Endometrial microvascular endothelial cells (primary cell): ENCODE data around the gene DEFB125. TPM values are rescaled to one million over a fixed set of nuclear protein-coding genes. Genes with fewer than 3 reads are reported as not detected.

Source experiments
- in situ Hi-C: cut with HindIII; loops from 2 replicates; pipeline ENCODE4 v1.10.0; 2017; ENCODE audit warnings: low sequenced_read_pairs, low pct_unique_long_range_greater_than_20kb; ENCODE audit errors: inconsistent ontology term
- total RNA-seq: library from RNA; depleted of rRNA; stranded (reverse); fragments of >200 nt; gene quantifications from one replicate; pipeline ENCODE4 v1.2.3, GENCODE V29; 2015; ENCODE audit errors: inconsistent ontology term

The DEFB125 gene
- total RNA-seq, 1 donor from 2014 or later: not detected

- in situ Hi-C loops: no loop called here
Measured at GRCh38 chr20:137668-138490, 50.4 kb downstream of the DEFB125 start.

DNA sequence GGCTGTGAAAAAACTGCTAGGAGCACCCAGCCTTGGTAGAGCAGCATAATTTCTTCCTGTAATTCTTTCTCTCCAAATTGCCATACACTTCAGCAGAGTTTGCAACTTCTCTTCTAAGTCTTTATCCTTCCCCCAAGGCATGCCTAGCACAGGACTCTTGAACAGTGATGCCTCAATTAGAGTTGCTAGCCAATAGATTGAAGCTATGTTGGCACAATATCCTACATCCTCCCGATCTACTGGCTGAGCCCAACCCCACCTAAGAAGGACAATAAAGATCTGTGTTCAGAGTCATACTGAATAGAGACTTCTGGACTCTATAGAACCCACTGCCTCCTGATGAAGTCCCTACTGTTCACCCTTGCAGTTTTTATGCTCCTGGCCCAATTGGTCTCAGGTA is 54.8 kb downstream of the DEFB125 start, which contains the start of gene DEFB126:
DEFB126 (plus strand) TSS at position 301 of the 400 bp plus-strand sequence; CDS start at position 340, 39 bp downstream.
- in situ Hi-C loops: no loop called here

DNA sequence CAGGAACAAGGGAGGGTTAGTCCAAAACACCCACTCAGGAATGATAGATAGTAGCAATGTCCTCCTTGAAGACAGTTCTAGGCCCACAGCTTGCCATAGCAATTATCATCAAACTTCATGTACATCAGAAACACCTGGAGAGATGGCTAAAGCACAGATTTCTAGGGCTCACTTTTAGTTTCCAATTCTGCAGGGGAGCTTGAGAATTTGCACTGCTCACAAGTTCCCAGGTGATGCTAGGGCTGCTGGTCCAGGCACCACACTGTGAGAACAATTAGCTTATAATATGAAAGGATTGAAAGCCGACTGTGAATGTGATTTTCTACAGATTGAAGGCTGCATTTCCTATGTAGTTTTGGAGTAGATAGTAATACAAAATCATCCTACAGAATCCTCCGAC is 58.4 kb downstream of the DEFB125 start:
- in situ Hi-C loops: no loop called here

Other genes with a start within 250 kb of the DEFB125 start
- not detected for gene DEFB126, start 54.9 kb downstream of the DEFB125 start, total RNA-seq
- gene DEFB127, start 69.8 kb downstream of the DEFB125 start, total RNA-seq: not detected
- gene DEFB128, start 102.0 kb downstream of the DEFB125 start, total RNA-seq: not detected
- gene DEFB129, start 139.6 kb downstream of the DEFB125 start, total RNA-seq: not detected
- gene DEFB132, start 170.1 kb downstream of the DEFB125 start, total RNA-seq: not detected
- gene C20orf96, start 203.1 kb downstream of the DEFB125 start, total RNA-seq: 3.8 TPM
- gene ZCCHC3, start 209.9 kb downstream of the DEFB125 start, total RNA-seq: 13.2 TPM
- gene SOX12, start 237.9 kb downstream of the DEFB125 start, total RNA-seq: 10.6 TPM